Measurements from ENCODE around the gene FAM228A. TPM values are rescaled to one million over a fixed set of nuclear protein-coding genes. Genes with fewer than 3 reads are reported as not detected.
"Not testable (repeated sequence)": the region's sequence is repeated elsewhere in the genome, so short reads cannot be mapped to it uniquely, and the experiment has no call there.

FAM228A gene
- total RNA-seq, 1 donor from 2014 or later = 0.89 TPM

DNA sequence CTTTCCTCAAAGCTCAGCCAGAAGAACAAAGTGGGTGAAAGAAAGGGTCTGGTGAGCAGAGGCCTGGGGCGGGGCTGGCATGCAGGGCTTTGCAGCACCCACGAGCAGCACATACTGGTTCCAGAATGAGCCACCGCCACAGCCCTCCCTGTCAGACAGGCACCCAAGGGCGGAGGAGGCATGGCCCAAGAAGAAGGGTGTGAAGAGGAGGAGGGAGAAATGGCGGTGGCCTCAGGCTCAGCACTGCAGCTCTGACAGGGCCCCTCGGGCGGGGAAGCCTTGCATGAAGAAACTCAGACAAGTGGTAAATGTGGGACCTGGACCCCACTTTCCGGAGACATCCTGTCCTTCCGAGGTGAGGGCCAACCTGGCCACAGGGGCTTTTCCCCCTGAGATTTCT lies 15.7 kb downstream of the FAM228A start:
- no peak overlapping the region for H3K27ac ChIP-seq
- H3K9me3 ChIP-seq = no peaks in the 10 kb centered on the region
- H3K4me1 ChIP-seq = no peaks in the 10 kb centered on the region
- TF ChIP-seq, protein P1, sequence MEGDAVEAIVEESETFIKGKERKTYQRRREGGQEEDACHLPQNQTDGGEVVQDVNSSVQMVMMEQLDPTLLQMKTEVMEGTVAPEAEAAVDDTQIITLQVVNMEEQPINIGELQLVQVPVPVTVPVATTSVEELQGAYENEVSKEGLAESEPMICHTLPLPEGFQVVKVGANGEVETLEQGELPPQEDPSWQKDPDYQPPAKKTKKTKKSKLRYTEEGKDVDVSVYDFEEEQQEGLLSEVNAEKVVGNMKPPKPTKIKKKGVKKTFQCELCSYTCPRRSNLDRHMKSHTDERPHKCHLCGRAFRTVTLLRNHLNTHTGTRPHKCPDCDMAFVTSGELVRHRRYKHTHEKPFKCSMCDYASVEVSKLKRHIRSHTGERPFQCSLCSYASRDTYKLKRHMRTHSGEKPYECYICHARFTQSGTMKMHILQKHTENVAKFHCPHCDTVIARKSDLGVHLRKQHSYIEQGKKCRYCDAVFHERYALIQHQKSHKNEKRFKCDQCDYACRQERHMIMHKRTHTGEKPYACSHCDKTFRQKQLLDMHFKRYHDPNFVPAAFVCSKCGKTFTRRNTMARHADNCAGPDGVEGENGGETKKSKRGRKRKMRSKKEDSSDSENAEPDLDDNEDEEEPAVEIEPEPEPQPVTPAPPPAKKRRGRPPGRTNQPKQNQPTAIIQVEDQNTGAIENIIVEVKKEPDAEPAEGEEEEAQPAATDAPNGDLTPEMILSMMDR (IDR thresholded peaks at IDR 0.05) = no peak
- no peaks in the 10 kb centered on the region for H3K27me3 ChIP-seq (ENCODE audit: low read depth)
- ATAC-seq (no peak), DNase-seq (no peak)
- H3K36me3 ChIP-seq = no peaks in the 10 kb centered on the region
- no peak overlapping the region for H3K4me3 ChIP-seq
- intact Hi-C loops (cut with DNase I) = no loop called here

DNA sequence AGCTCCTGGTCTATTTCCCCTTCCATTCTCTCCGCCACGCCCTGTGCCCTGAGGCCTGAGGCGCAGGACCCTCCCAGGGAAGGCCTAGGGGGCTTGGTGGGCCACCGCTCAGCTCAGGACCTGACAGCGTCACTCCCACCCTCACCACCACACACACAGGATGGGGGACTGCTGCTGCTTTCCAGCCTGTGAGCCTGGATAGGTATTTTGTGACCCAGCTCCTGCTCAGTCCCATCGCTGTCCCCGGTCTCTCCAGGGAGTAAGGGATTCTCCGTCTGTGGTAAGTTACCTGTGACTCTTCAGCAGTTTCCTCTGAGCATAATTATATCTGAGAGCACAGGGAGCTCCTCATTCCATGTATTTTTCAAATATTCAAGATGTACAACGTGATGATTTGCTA lies 16.3 kb downstream of the FAM228A start:
- no peaks in the 10 kb centered on the region for H3K9me3 ChIP-seq
- ATAC-seq = peak in 1 of 2 donors; percentile 34
- intact Hi-C loops (cut with DNase I) = no loop called here
- H3K4me3 ChIP-seq = no peak overlapping the region
- TF ChIP-seq, protein P1 (IDR thresholded peaks at IDR 0.05) = no peak
- no peaks in the 10 kb centered on the region for H3K4me1 ChIP-seq
- DNase-seq = no peak
- no peaks in the 10 kb centered on the region for H3K27me3 ChIP-seq (ENCODE audit: low read depth)
- H3K27ac ChIP-seq = no peak overlapping the region
- no peaks in the 10 kb centered on the region for H3K36me3 ChIP-seq

DNA sequence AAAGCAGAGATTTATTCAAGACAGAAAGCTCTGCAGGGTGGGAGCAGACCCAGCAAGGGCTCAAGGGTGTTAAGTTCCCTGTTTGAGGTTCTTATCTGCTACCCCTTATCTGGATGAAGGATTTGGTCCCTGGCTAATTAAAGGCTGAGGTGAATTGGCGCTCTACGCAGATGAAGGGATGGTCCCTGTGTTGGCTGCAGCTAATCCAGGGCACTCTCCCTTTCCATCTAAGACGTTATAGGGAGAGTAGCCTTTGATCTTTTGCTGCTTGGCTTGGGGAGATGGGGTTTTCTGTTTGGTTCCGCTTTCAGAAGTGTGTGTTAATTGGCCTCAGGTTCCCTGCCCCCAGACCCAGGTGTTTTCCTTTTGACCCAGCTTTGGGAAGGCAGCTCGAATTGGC lies 17.0 kb downstream of the FAM228A start:
- TF ChIP-seq, protein P1 (IDR thresholded peaks at IDR 0.05) = no peak
- Histone ChIP-seq H3K9me3 (no peaks in the 10 kb centered on the region), H3K27me3 (ENCODE audit: low read depth) (no peaks in the 10 kb centered on the region), H3K27ac (no peak overlapping the region), H3K4me1 (no peaks in the 10 kb centered on the region), H3K36me3 (no peaks in the 10 kb centered on the region), H3K4me3 (no peak overlapping the region)
- ATAC-seq (no peak), DNase-seq (no peak)
- intact Hi-C loops (cut with DNase I) = no loop called here

DNA sequence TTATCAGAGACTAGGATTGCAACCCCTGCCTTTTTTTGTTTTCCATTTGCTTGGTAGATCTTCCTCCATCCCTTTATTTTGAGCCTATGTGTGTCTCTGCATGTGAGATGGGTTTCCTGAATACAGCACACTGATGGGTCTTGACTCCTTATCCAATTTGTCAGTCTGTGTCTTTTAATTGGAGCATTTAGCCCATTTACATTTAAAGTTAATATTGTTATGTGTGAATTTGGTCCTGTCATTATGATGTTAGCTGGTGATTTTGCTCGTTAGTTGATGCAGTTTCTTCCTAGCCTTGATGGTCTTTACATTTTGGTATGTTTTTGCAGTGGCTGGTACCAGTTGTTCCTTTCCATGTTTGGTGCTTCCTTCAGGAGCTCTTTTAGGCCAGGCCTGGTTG lies 22.4 kb downstream of the FAM228A start:
- H3K4me3 ChIP-seq; H3K4me1 ChIP-seq; H3K27ac ChIP-seq; H3K9me3 ChIP-seq; DNase-seq; H3K27me3 ChIP-seq (ENCODE audit: low read depth); intact Hi-C loops (cut with DNase I); ATAC-seq; H3K36me3 ChIP-seq: not testable (repeated sequence)

DNA sequence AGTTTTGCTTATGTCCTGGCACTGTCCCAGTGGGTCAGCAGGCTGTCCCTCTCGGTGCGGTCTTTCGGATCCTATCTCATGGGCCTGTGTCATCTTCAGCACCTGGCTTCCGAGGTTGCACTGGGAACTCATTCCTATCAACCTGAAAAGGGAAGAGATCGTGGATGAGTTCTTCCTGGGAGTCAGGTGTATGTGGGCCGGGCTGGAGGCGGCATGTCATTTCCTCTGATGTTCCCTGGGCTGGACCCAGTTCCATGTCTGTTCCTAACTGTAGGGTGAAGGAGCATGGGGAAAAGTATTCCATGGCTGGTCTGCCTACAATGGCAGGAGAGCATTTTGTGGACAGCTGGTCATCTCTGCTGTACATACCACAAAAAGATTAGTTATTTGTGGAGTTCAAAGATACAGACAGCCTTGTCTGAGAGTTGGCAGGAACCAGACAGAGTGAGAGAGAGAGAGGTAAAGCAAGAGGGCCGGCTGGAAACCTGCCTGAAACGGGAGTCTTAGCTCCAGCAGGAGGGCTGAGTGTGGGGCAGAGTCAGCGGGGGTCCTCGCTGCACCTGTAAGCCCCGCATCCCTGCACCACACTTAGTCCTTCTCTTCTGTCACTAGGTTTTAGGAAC lies 25.2 kb downstream of the FAM228A start:
- no peak for DNase-seq
- ATAC-seq = no peak
- TF ChIP-seq, protein P1 (IDR thresholded peaks at IDR 0.05) = no peak
- no peaks in the 10 kb centered on the region for H3K9me3 ChIP-seq
- no peaks in the 10 kb centered on the region for H3K27me3 ChIP-seq (ENCODE audit: low read depth)
- no peak overlapping the region for H3K27ac ChIP-seq
- peaks cover 28% of the 10 kb centered on the region for H3K36me3 ChIP-seq
- intact Hi-C loops (cut with DNase I) = no loop called here
- H3K4me1 ChIP-seq = no peaks in the 10 kb centered on the region
- no peak overlapping the region for H3K4me3 ChIP-seq

DNA sequence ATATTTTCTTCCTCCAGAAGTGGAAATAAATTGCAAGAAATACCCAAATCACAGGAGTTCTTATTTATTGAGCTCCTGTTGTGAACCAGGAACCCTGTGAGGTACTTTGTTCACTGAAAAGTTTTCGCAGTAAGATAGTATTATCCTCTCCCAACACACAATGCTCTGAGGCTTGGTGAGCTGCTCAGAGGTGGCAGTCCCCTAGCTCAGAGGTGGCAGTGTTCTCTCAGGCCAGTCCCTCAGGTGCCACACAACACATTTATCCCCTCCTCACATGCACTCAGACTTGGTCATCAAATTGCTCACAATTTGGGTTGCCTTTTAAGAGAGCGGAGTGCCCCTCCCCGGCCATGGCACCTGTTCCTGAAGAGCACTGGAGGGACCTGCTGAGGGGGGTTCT lies 25.9 kb downstream of the FAM228A start:
- Histone ChIP-seq H3K27ac (no peak overlapping the region), H3K9me3 (no peaks in the 10 kb centered on the region), H3K4me3 (no peak overlapping the region), H3K27me3 (ENCODE audit: low read depth) (no peaks in the 10 kb centered on the region), H3K4me1 (no peaks in the 10 kb centered on the region), H3K36me3 (peaks cover 35% of the 10 kb centered on the region)
- no peak for DNase-seq
- TF ChIP-seq, protein P1 (IDR thresholded peaks at IDR 0.05) = no peak
- intact Hi-C loops (cut with DNase I) = no loop called here
- ATAC-seq = no peak
